HepG2 (cell line): ENCODE results near the gene ATRAID. TPM values are rescaled to one million over a fixed set of nuclear protein-coding genes. Genes with fewer than 3 reads are reported as not detected.
A peak's percentile ranks its signal among the peaks of the same experiment; 100 is the strongest.

Experiments used
- FOXP4 ChIP-seq: sonication (generic); formaldehyde crosslinking; IDR thresholded peaks from 2 replicates; pipeline ENCODE4 v1.4.0; 2020; ENCODE audit warnings: missing genetic modification reagents
- IKZF4 ChIP-seq: sonication (generic); formaldehyde crosslinking; IDR thresholded peaks from 2 replicates; pipeline ENCODE4 v1.5.1; 2020; ENCODE audit warnings: borderline replicate concordance, mild to moderate bottlenecking, low read depth, missing genetic modification reagents; ENCODE audit errors: not compliant biosample characterization
- PAX8 ChIP-seq: sonication (generic); formaldehyde crosslinking; IDR thresholded peaks from 2 replicates; pipeline ENCODE4 v1.8.0; 2022; ENCODE audit warnings: mild to moderate bottlenecking, missing genetic modification reagents, borderline replicate concordance
- RFX3 ChIP-seq: IDR thresholded peaks from 2 replicates; pipeline ENCODE4 v1.6.1; 2016; ENCODE audit warnings: missing biosample characterization, missing genetic modification reagents
- SMARCC2 ChIP-seq: fragments of 450-650 bp; IDR thresholded peaks from 2 replicates; pipeline ENCODE4 v1.6.1; 2017; ENCODE audit warnings: antibody characterized with exemption, mild to moderate bottlenecking
- YY1 ChIP-seq: IDR thresholded peaks from 2 replicates; pipeline ENCODE4 v1.6.1; 2011; ENCODE audit warnings: low read length, low read depth, moderate library complexity, mild to moderate bottlenecking; ENCODE audit not compliant: insufficient read depth, insufficient replicate concordance
- ZBTB1 ChIP-seq: sonication (generic); formaldehyde crosslinking; IDR thresholded peaks from 2 replicates; pipeline ENCODE4 v1.4.0; 2020; ENCODE audit warnings: missing genetic modification reagents, borderline replicate concordance
- ZBTB40 ChIP-seq, 2 experiments: fragments of 450-650 bp in 1 of 2; sonication (generic) in 1 of 2; formaldehyde crosslinking in 1 of 2; IDR thresholded peaks; 2 replicates each; pipeline versions ENCODE4 v1.6.1 to v1.8.0; 2016 to 2022; ENCODE audit warnings: antibody characterized with exemption in 1 of 2, mild to moderate bottlenecking in 1 of 2, missing genetic modification reagents in 1 of 2
- ZMYM2 ChIP-seq: sonication (generic); formaldehyde crosslinking; IDR thresholded peaks from 2 replicates; pipeline ENCODE4 v1.8.0; 2022; ENCODE audit warnings: mild to moderate bottlenecking, missing genetic modification reagents
- ZNF704 ChIP-seq: sonication (generic); formaldehyde crosslinking; IDR thresholded peaks from 2 replicates; pipeline ENCODE4 v1.8.1; 2023; ENCODE audit warnings: mild to moderate bottlenecking, inconsistent platforms, moderate library complexity, missing genetic modification reagents, borderline replicate concordance
- ZXDC ChIP-seq: sonication (generic); formaldehyde crosslinking; IDR thresholded peaks from 2 replicates; pipeline ENCODE4 v1.5.0; 2020; ENCODE audit warnings: mild to moderate bottlenecking, missing genetic modification reagents
- polyA plus RNA-seq, 8 experiments: library from polyadenylated mRNA; depleted of rRNA in 3 of 8; stranded (reverse) in 7 of 8; unstranded in 1 of 8; fragments of >200 nt; fragmentation: Illumina TruSeq in 4 of 8; extraction: Trizol in 4 of 8; gene quantifications; 2 replicates each; pipeline versions ENCODE4 v1.2.1 to v1.2.3, GENCODE V29; 2011 to 2016; ENCODE audit warnings: low read depth in 4 of 8, missing spikeins in 1 of 8, mixed read lengths in 1 of 8; ENCODE audit not compliant: insufficient read depth in 1 of 8
- total RNA-seq, 5 experiments: library from RNA; depleted of rRNA; stranded (reverse); fragments of >200 nt; fragmentation: Illumina TruSeq; extraction: Trizol; gene quantifications; 2 replicates each; pipeline ENCODE4 v1.2.3, GENCODE V29; 2016; ENCODE audit warnings: low read depth in 1 of 5

ATRAID gene
- total and polyA plus RNA-seq, 2 of the 13 experiments (the other 11 are each of a cell fraction or from before 2014, with no cell fraction given), result 207 to 382 TPM

GRCh38 chr2:27212626-27213471 is 1.0 kb downstream of the ATRAID start (continued):
- TF ChIP-seq PAX8 (CRISPR knock-in tag) (no peak), RFX3 (no peak), ZBTB1 (CRISPR knock-in tag) (no peak), YY1 (peak; percentile 33), FOXP4 (CRISPR knock-in tag) (no peak), ZMYM2 (CRISPR knock-in tag) (no peak), SMARCC2 (no peak), ZNF704 (CRISPR knock-in tag) (no peak), ZBTB40 (IDR thresholded peaks at IDR 0.05) (no peak), ZBTB40 (CRISPR knock-in tag; IDR thresholded peaks at IDR 0.05) (no peak), IKZF4 (CRISPR knock-in tag) (no peak), ZXDC (CRISPR knock-in tag) (no peak)
